ENCODE results near the gene TAOK1. TPM values are rescaled to one million over a fixed set of nuclear protein-coding genes. Genes with fewer than 3 reads are reported as not detected.
"Not testable (repeated sequence)": the region's sequence is repeated elsewhere in the genome, so short reads cannot be mapped to it uniquely, and the experiment has no call there.

The TAOK1 gene
- polyA plus RNA-seq, 4 donors, result 41.1 to 50.7 (median 47.2) TPM

DNA sequence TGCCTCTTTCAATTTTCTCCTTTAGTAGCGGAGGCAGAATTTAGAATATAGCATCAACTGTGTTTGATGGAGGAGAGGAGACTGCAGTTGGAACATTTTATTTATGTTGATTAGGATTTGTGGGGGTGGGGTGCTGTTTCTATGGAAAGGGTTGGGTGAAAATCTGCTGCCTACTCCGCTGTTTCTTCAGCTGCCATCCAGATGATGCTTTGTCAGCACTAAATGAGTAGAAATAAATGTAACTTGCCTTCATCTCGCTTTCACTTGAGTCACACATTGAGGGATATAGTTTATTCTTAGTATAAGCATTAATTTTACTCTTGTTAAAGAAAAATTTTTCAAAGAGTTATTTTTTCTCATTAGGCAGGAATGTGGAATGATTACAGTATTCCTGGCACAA lies 134.5 kb downstream of the TAOK1 start:
- no peak for DNase-seq (ENCODE audit: low read depth in 4 of 4, low spot score in 3 of 4)

DNA sequence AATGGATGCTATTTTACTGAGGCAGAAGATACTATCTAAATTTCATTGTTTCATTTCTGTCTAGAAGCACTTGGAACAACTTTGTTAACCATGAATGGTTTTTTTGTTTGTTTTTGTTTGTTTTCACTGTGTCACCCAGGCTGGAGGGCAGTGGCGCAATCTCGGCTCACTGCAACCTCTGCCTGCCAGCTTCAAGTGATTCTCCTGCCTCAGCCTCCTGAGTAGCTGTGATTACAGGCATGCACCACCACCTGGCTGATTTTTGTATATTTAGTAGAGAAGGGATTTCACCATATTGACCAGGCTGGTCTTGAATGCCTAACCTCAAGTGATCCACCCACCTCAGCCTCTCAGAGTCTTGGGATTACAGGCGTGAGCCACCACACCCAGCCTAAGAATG lies 136.2 kb downstream of the TAOK1 start:
- no peak for DNase-seq (ENCODE audit: low read depth in 4 of 4, low spot score in 3 of 4)

DNA sequence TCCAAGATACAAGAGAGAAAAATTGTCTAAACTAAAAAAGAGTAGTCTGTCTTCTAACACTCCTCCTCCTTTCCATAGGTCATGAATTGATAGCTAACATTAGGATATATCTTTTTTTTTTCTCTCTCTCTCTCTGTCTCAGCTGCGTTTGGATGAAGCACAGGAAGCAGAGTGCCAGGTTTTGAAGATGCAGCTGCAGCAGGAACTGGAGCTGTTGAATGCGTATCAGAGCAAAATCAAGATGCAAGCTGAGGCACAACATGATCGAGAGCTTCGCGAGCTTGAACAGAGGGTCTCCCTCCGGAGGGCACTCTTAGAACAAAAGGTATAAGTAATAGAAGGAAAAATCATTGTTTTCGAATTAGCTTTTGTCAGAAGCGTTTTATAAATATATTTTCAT lies 143.8 kb downstream of the TAOK1 start:
- no peak for DNase-seq (ENCODE audit: low read depth in 4 of 4, low spot score in 3 of 4)

DNA sequence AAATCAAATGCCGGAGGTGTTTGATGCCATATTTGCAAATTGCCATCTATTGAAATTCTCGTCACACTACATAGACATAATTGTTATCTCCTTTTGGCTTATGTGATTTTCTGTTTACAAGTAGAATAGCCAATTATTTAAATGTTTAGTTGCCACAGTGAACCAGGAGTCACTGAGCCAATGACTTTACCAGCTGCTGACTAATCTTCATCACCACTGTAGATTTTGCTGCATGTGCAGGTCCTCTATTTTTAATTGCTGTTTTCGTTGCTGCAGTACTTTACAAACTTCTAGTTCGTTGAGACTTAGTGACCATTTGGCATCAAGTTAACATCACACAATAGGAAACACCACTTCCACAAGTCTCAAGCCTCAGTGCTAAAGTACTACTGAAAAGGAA lies 153.9 kb downstream of the TAOK1 start:
- no peak for DNase-seq (ENCODE audit: low read depth in 4 of 4, low spot score in 3 of 4)

DNA sequence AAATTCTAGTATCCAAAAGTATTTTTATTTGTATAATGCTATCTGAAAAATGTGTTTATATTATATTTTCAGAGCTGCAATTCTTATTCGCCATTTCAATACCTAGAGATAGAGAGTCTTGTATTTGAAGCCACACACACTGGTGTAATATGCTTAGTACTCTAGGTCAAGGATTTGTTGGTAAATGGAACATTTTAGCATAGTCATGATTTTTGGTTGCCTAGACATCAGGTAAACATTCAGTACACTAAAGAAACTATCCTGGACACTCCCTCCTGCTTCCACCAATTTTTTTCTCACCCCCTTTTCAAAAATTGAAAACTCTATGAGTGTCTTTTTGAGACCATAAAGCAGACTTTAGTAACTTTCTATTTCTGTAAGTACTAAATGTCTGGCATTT lies 155.9 kb downstream of the TAOK1 start:
- DNase-seq (ENCODE audit: low read depth in 4 of 4, low spot score in 3 of 4), result no peak

DNA sequence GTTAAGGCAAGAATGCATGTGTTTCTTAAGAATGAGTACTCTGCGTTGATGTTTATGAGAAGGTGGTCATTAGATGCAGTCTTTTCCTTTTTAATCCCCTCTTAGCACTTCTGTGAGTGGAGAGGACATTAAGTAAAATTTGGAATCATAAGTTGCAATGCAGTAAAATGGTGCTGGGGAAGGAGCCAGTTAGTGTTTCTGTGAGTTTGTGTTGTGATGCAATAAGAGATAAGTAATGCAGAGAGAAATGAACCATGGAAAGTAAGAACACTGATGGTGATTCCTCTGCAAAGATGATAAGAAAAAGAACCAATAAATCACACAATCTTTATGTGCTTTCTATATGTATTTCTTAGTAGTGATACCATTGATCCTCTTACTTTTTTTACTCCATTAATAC lies 156.7 kb downstream of the TAOK1 start:
- DNase-seq (ENCODE audit: low read depth in 4 of 4, low spot score in 3 of 4), result no peak

DNA sequence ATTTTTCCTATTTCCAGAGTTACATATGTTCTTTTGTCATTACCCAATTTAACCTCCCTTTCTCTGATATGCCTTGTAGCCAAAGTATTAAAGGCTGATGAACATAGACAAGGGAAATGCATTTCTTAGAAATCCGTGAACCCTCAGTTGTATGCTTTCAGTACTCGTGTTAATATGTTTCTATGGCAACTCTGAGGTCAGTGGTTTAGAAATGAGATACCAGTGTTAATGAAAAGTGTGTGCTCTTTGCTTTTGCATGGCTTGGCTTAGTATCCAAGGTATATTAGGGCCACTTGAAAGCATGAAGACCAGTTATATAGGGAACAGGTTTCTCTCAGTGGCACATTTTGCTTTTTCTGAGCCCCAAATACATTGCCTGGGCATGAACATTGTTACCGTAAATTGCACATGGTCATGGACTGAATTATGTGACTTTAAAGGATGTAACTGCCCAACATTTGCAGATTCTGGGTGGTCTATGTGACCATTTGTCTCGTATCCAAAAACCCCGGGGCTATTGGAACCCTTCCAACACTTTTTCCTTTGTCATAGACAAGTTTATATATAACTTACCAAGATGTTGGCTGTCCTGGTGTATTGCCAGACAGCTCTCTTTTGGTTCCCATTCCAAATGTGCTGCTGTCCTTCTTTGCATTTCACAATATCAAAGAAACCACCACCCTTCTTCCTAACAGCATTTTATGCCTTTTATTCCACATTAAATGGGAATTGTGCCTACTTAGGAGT lies 159.2 kb downstream of the TAOK1 start:
- no peak for DNase-seq (ENCODE audit: low read depth in 4 of 4, low spot score in 3 of 4)

DNA sequence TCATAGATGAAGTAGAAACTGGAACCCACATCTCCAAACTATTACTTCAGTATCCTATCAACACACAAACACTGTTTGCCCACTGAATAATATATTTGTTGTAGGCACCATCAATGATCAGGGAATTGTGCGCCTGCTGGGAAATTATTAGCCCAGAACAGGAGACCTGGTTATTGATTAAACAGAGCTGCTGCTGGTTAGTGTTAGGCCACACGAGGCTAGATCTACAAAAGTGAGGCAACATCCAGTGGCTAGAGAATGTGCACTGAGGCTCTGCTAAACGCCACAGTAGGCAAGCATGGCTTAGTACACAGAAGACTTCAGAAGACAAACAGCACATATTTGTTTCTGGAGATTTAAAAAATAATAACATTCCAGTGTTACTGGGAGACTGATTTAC lies 165.7 kb downstream of the TAOK1 start:
- DNase-seq (ENCODE audit: low read depth in 4 of 4, low spot score in 3 of 4), result no peak

DNA sequence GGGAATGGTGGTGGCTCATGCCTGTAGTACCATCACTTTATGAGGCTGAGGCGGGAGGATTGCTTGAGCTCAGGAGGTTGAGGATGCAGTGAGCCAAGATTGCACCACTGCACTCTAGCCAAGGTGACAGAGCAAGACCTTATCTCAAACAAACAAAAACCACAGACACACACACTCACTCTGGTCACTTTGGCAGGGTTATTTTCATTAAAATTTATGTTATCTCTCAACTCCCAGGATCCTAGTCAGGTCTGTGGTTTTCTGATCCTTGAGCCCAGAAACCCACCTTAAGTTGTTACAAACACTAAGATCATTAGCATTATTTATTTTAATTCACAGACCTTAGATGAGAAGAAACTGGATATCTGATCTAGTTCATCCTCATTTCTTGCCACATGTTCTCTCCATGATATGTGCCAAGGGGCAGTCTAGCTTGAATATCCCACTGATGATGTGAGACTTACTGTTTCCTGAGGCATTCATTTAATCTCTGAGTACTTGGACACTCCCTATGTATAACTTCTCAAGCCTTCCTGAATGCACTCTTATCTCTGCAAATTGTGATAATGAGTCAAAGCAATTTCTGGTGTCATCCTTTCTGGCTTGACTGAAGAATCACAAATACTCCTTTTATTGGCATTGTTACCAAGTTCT lies 167.0 kb downstream of the TAOK1 start:
- no peak for DNase-seq (ENCODE audit: low read depth in 4 of 4, low spot score in 3 of 4)

DNA sequence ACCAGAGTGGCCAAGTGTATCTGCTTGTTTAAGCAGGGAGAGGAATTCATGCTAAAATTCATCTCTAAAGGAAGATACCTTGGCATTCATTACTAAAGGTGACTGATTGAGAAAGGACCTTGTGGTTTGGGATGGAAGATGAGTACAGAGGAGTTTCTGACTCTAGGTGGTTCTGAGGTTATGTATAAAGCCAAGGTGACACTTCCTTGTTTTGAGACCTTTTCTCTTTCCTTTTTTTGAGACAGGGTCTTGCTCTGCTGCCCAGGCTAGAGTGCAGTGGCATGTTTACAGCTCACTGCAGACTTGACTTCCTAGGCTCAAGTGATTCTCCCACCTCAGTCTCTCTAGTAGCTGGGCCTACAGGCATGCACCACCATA lies 167.6 kb downstream of the TAOK1 start:
- DNase-seq (ENCODE audit: low read depth in 4 of 4, low spot score in 3 of 4), result no peak

DNA sequence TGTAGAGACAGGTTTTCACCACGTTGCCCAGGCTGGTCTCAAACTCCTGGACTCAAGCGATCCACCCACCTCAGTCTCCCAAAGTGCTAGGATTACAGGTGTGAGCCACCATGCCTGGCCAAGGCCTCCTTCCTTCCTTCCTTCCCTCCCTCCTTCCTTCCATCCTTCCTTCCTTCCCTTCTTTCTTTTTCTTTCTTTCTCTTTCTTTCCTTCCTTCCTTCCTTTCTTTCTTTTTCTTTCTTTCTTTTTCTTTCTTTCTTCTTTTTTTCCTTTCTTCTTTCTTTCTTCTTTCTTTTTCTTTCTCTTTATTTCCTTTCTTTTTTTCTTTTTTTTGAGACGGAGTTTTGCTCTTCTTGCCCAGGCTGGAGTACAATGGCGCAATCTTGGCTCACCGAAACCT lies 168.0 kb downstream of the TAOK1 start:
- not testable (repeated sequence) for DNase-seq (ENCODE audit: low read depth in 4 of 4, low spot score in 3 of 4)

DNA sequence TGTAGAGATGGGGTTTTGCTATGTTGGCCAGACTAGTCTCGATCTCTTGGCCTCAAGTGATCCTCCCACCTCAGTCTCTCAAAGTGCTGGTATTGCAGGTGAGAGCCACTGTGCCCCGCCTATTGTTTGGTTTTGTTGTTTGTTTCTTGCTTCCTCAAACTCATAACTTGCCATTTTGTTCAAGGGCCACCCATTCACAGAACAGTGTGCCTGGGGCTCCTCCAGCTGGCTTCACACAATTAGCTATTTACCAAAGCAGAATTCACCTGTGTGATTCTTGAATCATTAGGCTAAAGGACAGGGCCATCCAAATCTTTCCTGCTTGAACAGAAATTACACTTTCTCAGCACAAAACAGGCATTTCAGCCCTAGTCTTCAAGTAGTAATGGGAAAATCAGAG lies 169.5 kb downstream of the TAOK1 start:
- no peak for DNase-seq (ENCODE audit: low read depth in 4 of 4, low spot score in 3 of 4)

DNA sequence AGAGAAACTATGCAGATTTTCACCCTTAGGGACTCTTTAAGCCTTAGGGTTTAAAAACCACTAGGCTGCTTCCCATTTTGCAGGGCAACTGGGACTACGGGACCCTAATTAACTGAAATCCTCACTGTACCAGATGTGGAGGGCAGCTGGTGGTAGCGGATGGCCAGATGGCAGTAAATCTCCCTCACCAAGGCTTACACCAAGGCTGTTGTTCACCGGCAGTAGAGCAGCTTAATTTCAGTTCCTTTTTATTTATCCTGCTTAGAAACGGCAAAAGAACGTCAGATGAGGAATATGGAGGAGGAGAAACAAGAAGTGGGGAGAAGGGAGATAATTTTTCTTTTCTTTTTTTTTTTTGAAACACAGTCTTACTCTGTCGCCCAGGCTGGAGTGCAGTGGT lies 170.2 kb downstream of the TAOK1 start:
- no peak for DNase-seq (ENCODE audit: low read depth in 4 of 4, low spot score in 3 of 4)

DNA sequence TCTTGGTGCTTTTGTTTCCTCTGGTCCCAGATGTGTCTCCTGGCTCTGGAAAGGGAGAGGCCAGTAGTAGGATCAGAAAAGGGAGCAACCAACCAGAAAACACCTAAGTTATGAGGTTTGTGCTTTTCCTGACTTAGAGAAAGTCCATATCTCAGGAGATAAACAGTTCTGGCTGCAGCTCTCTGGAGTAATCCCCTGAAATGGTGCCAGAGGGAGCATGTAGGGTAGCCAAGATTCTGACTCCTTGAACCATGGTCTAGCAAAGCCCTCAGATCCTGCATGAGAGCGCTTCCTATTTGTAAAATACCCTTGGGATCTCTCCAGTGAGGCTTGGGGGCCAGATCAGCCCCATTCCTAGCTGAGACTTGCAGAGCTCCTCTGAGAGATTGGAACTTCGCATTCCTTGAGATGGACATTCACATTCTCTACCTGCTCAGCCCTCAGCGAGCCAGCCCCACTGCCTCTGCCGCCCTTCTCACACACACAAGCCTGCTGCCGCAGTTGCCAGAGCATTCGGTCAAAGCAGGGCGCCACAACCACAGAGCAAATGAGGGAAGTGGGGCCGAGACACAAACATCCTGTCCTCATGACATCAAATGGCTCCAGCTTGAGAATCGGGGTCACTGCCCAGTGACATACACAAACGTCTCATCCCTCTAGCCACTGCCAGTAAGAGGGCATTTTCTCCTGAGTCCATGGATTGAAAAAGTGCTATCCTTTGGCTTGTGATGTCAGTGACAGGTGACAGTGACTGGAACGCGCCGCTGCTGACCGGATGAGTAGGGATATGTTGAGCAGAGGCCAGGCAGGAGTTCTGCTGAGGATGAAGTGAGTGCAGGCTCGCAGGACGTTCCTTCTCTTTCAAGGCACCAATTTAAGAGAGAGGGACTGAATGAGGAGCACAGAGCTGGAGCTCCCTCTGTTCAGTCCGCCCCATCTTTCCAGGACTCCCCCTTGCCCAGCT lies 171.7 kb downstream of the TAOK1 start:
- DNase-seq (ENCODE audit: low read depth in 4 of 4, low spot score in 3 of 4), result no peak

DNA sequence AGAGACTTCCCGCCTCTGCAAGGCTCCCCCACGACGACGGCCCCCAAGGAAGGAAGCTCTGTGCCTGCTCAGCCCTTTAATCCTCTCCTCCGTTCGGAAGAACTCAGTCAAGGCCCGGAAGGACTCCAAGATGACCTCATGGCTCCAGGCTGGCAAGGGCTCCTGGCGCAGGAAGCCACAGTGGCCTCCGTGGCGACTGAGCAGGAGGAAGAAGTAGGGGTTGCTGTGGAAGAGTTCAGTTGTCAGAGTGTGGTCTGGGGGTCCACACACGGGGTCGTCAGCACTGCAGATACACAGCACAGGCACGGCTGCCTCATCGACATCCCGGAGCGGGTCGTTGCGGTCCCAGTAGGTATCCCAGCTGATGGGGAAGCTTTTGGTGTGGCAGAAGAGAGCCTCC lies 172.5 kb downstream of the TAOK1 start:
- no peak for DNase-seq (ENCODE audit: low read depth in 4 of 4, low spot score in 3 of 4)

DNA sequence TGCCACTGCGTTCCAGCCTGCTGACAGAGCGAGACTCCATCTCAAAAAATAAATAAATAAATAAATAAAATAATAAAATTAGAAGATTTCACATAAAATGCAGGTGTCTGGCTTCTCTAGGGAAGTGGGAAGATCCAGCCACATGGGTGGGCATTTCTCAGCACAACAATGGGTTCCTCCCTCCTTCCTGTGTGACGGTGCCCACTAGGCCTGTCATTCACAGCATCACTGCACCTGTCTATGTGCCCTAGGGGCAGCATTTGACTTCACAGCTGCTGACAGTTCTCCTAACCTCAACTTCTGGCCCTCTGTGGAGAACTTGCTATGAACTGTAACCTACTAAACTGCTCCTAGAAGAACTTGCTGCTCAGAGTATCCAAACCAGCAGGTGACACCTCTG lies 173.7 kb downstream of the TAOK1 start:
- no peak for DNase-seq (ENCODE audit: low read depth in 4 of 4, low spot score in 3 of 4)

DNA sequence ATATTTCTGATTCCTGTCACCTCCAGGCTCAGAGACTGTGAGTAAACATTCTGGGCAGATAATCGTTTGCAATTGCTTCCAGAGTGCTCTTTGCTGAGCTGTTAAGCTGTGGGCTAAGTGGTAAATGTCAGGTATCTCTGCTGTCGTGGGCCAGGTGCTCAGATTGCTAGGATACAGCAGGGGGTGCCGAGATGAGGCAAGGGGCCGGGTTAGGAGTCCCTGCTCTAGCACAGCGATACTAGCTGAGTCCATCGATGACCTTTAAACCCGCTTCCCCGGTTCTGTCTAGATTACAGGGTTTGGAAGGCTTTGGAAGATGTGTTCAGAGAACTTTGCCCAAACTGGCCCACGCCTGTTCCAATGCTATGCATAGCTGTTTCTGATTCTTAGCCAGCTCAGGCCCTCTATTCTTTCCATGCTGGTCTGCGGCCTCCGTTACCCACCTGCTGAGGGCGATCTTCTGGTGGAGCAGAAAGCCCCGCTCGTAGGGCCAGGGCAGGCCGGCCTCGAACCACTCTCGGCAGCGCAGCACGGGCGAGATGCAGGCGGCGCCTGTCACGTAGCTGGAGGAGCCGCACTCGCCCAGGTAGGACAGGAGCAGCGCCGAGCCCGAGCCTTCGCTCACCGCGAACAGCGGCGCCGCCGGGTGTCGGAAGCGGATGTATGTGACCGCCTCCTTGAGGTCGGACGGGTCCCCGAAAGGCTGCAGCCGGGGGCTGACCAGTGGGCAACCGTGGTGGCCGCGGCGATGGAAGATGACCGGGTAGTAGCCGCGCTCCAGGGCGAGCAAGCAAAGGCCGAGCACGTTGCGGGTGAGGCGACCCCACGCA lies 175.7 kb downstream of the TAOK1 start:
- no peak for DNase-seq (ENCODE audit: low read depth in 4 of 4, low spot score in 3 of 4)

DNA sequence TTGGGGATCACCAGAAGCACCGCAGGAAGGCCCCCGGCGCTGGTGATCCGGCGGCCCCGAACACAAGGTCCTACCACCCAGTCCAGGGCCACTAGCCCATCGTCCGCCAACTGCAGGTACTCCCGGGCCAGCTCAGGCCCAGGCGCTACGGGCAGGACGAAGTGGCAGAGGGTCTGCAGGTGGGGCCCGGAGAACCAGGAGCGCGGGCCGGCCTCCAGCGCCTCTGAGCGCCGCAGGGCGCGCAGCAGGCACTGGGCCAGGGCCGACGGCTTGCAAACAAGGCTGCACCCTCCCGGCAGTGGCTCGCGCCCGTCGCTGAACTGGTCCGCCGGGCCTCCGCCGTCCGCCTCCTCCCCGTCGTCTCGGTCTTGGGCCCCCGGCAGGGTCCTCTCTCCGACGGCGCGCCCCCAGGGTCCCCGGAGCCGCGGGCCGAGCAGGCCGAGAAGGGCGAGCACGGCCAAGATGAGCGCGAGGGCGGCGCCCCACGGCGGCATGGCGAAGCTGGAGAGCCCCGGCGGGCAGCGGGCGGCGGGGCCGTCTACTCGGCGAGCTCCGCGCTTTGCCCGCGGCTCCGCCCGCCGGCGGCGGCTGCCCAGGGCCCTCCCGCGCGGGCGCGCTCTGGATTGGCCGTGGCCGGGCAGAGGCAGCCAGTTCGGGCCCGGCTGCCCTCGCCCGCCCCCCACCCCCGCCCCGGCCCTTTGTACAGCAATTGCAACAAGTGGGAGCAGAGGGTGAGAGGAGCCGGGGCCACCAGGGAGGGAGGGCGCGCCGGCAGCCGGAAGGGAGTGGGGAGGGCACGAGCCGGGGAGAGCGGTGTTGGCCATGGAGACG lies 176.5 kb downstream of the TAOK1 start, which contains the start of gene ABHD15:
TSS of gene ABHD15 (minus strand) at position 565 of the 831 bp plus-strand sequence. CDS start at position 494, 71 bp downstream.
- DNase-seq (ENCODE audit: low read depth in 4 of 4, low spot score in 3 of 4), result no peak

DNA sequence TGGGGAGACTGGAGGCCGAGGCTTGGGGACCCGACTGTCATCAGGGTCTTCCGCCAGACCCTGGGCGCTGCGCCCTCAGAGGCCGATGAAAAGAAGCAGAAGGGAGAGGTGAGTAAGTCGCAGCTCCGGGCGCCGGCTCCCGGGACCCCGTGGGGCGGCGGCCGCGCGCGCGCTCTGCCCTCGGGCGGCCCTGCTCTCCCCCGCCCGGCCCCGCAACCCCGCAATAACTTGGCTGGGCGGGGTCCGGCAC lies 177.1 kb downstream of the TAOK1 start:
- no peak for DNase-seq (ENCODE audit: low read depth in 4 of 4, low spot score in 3 of 4)

Measured in left renal pelvis (tissue), 4 donors.